CD4-positive, alpha-beta T cell treated with Interleukin-17A for 4 hours (primary cell): Measurements from ENCODE around the gene ZFHX3.

ENCODE experiments used
- DNase-seq: peaks from one replicate; pipeline ENCODE4 v3.0.0-alpha.2; 2020; ENCODE audit warnings: mixed read lengths

Gene ZFHX3

GRCh38 chr16:72924927-72925630, 122.8 kb downstream of the ZFHX3 start:
- no peak for DNase-seq

DNA sequence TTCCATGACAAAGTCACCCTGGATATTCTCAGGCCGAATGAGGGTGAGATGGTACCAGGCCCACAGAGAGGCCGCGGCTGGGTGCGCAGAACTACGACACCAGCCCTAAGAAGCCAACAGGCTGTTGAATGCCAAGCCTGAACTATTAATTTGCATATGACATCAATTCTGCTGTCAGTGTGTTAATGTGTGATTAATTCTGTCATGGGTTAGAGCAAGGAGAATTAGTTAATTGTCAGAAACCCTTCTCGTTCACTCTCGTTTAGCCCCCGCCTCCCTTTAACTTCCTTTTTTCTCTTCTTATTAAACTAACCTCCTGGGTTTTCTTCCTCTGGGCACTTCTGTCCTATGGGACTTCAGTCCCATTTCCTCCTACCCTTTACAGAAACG, 123.4 kb downstream of the ZFHX3 start:
- no peak for DNase-seq

DNA sequence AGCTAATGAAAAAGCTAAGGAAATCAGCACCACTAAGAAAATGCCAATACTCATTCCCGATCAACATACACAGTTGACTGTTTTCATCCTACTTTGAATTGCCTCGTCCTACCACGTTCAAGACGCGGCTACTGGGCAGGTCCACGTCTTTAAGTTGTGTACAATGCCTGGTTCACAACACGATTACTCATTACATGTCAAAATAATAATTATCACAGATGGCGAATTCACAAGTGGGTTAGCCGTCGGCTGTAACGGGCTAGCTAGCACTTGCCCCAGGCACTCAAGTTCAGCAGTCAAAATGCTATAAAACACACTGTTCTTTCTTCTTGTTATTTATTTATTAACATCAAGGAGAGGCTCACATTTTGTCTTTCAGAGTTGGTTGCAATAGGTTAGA, 124.2 kb downstream of the ZFHX3 start:
- DNase-seq, result no peak

DNA sequence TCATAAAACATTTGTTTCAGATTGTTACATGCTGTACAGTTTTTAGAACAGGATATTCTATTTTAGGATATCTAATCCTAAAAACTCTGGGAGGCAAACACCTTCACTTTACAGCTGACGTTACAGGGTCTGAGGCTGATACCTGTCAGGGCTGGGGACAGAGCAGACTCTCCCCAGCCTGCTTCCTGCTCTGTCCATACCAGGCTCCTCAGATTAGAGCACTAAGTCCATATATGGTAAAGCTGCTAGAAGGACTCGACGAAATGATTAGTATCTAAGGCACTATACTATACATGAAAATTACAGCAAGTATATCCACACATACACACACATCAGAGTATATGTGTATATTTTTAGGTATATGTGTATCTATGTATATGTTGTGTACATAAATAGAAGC, 125.2 kb downstream of the ZFHX3 start:
- no peak for DNase-seq

DNA sequence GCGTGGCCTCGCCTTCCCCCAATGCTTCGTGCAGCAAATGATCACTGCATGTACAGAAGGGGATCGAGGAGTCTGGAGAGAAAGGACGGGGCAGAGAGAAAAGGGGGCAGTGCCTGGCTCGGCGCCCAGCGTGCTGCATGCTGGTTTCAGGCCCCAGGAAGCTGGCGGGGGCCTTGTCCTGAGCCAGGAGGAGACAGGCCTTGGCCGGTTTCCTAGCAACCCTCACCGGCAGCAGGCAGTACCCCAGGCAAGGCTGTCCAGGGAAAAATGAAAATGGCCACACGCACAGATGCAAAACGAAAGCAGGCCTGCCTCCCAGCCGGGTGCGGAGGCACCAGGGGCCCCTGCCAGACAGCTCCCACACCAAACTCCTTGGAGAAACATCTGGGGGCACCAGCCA, 126.3 kb downstream of the ZFHX3 start:
- no peak for DNase-seq

GRCh38 chr16:72921106-72921505, 126.8 kb downstream of the ZFHX3 start:
- peak; percentile 5 for DNase-seq

DNA sequence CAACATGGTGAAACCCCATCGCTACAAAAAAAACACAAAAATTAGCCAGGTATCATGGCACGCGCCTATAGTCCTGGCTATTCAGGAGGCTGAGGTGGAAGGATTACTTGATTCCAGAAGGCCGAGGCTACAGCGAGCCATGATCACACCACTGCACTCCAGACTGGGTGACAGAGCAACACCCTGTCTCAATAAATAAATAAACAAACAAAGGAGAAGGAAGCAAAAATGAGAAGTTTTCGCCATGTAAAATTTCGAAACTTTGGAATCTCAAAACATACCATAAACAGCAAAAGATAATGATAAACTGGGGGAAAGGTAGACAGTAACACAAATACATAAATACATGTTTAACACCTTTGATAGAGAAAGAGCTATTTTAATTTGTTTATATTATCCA, 130.9 kb downstream of the ZFHX3 start:
- DNase-seq, result no peak

- DNase-seq, result no peak
Observed at GRCh38 chr16:72915331-72915730, 132.6 kb downstream of the ZFHX3 start.

DNA sequence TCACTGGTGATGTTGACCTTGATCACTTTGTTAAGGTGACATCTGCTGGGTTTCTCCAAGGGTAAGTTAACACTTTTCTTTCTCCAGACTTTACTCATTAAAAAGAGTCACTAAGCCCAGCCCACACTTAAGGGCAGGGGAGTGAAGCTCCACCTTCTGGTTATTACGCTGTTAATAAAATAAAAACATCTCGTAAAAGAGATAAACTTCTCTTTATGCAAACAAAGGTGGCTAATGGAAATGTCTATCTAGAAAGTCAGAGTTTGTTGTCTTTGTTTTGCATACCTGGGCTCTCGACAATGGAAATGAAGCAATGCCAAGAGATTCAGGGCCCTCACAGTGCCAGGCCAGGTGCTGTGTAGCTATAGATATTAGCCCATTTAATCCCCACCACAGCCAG, 134.4 kb downstream of the ZFHX3 start:
- no peak for DNase-seq

- DNase-seq, result no peak
Observed at GRCh38 chr16:72911971-72912370, 136.0 kb downstream of the ZFHX3 start.

DNA sequence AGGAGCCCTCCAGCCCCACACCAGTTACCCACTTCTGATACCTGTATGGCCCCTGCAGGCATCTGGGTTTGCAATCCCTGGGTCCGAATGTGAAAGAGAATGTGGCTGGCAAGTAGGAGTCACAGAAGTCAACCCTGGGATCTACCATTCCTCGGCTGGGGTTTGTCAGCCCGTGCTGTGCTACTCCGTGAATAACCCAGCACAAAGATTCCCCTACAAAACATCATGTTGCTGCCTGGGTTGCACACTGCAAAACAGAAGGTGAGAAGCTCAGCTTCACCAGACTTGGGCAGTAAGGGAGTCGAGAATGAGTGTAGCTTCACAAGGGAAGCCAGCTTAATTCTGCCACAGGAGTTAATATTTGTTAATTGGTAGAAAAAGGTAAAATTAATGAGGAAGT, 137.1 kb downstream of the ZFHX3 start:
- no peak for DNase-seq

- no peak for DNase-seq
Observed at GRCh38 chr16:72910381-72910780, 137.5 kb downstream of the ZFHX3 start.

DNA sequence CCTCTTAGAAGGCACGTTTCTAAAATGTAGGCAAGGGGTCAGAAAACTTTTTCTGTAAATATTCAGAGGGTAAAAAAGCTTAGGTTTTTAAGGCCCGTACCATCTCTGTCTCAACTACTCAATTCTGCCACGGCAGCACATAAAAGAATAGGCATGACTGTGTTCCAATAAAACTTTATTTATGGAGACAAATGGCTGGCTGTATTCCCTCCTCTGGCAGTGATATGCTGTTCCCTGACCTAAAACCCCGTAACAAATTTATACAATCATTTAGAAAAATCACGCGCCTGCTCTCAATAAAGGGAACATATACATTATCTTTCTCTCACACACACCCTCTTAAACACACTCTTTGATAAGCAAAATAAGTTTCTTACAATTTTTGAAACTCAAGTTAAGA, 138.7 kb downstream of the ZFHX3 start:
- DNase-seq, result no peak

DNA sequence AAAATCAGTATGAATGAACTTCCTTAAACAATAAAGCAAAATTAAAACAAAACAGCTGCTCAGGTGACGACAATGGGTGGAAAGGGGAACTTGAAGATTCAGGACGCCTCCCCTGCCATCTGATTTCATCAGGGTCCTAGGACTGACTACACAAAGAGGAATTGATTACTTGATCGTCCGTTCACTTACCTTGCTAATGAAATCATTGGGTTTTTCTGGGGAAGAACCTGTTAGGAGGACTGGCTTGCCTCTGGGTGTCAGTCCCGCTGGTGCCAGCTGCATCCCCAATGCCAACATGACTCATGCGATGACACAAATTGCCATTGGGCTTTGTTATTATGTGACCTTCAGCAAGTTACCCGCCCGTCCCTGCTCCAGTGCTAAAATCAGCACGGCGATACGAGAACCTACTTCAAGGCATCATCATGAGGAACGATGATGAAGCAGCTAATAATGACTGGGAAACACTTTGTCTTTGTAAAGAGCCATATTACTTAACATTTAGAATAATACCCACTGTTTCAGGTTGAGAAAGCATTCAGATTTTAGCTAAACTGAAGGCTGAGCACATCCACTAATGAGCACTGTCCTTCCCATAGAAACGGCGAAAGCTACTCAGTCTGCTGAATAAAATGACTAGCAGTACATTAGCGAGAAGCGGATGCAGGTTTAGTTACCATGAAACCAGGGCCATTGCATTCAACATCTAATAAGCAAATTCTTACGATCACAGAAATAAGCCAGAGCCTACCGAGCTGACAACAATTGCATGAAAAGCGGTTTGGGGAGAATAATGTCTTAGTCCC, 139.4 kb downstream of the ZFHX3 start:
- DNase-seq, result no peak

DNA sequence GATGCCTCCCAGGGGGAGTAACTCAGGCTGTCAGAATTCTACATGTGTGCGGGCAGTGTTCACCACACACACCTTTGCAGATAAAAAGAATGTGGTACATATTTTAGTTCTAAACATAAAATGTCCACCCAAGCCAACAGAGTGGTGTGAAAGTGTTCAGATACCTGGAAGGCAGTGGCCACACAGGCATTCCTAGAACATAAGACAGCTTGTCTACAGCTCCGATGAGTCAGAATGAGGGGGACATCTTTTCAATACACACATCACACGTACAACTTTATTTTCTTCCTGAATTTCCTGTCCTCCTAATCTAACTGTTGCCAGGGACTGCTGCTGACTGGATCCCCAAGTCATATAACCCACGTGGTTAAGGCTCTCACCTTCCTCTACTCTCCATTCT, 142.3 kb downstream of the ZFHX3 start:
- DNase-seq, result no peak

GRCh38 chr16:72903176-72903575, 144.8 kb downstream of the ZFHX3 start:
- DNase-seq, result no peak

GRCh38 chr16:72902206-72902605, 145.7 kb downstream of the ZFHX3 start:
- DNase-seq, result no peak

DNA sequence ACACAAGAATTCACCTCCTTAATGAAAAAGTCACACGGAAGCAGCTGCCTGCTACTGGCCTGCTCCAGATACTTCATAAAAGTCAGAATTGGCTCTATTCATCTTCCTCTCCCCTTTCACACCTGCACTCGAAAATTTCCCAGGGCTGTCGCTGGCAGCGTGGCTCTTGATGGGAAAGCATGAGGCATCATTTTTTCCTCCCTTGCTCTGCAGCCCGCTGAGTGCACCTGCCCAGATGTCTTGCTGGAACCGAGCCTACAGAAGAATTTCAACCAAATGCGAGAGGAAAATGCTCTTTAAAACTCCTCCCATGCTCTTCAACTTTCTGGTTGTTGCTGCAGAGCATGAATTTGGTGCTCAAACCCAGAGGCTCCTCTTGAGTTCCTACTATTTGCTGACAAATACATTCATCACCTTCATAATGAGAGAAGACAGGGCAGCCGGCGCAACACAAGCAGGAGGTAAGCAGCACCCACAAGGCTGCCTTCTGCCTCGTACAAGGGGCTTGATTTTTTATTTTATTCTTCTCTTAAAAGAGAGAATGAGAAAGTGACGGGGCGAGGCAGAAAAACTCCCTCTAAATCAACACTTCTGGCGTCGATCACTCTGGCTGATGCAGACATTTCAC, 146.8 kb downstream of the ZFHX3 start:
- DNase-seq, result no peak

GRCh38 chr16:72898216-72898825, 149.6 kb downstream of the ZFHX3 start:
- no peak for DNase-seq

DNA sequence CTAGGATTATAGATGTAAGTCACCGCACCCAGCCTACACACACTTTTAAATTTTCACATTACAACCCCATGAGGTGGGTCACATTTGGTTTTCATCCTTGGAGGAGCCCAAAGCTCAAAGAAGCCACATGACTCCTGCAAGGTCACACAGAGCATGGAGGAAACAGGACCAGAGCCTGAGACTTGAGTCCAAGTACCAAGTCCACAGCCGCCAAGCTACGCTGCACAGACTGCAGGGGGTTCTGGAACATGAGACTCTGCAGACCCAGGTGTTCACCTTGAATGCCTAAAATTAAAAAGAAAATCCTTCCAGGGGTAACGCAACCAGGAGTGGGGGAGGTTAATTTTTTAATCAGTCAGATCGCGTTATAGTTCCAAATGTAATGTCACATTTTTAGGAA, 150.2 kb downstream of the ZFHX3 start:
- no peak for DNase-seq

DNA sequence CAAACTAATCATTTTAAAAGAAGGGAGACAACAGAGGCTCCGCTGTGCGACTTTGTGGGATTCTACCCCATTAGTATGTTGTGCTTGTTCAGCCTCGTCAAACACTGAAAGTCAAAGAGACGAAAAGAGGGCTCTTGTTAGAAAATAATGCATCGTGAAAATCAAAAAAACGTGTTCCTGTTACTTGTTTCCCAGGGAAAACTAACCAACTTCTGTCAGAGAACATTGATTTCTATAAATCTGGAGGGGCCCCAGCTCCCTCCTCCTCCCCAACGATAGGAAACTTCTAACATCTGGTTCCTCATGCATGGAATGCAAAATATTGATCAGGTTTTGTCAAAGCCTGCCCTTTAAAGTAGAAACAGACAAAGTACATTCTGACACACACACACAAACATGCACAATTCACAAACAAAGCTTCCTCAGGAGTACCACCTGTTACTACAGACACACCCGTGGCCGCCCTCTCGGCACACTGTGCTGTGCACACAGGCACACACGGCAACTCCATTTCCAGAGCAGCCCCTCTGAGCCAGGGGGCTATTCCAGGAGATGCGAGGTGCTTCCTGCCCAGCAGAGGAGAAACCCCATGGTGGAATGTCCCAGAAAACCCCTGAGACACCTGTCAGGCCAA, 151.3 kb downstream of the ZFHX3 start:
- DNase-seq, result no peak

GRCh38 chr16:72895951-72896350, 152.0 kb downstream of the ZFHX3 start:
- DNase-seq, result no peak
